Gastroesophageal sphincter (tissue), 3 donors: Measurements from ENCODE around the gene SETBP1.

Source experiments
- CTCF ChIP-seq, 4 experiments: fragments of 200-600 bp in 2 of 4; fragments of 450-650 bp in 2 of 4; sonication (generic) in 1 of 4; IDR thresholded peaks; one replicate each; pipeline ENCODE4 v1.5.1; 2017 to 2019; ENCODE audit warnings: antibody characterized with exemption in 4 of 4, mild to moderate bottlenecking in 2 of 4, moderate library complexity in 2 of 4
- EP300 ChIP-seq: sonication (generic); formaldehyde crosslinking; IDR thresholded peaks from one replicate; pipeline ENCODE4 v1.6.1; 2017; ENCODE audit warnings: antibody characterized with exemption, mild to moderate bottlenecking

GRCh38 chr18:45060102-45060501 is 379.4 kb downstream of the SETBP1 start:
- TF ChIP-seq CTCF (IDR thresholded peaks at IDR 0.05) = no peak
- TF ChIP-seq EP300 = no peak
